Measurements from ENCODE around the gene DRC7. TPM values are rescaled to one million over a fixed set of nuclear protein-coding genes. Genes with fewer than 3 reads are reported as not detected.

DRC7 gene
- total and polyA plus RNA-seq, 9 of the 15 experiments (the other 6 are each of a cell fraction or from before 2014, with no cell fraction given) = 0.04 to 0.33 (median 0.12) TPM; not detected in 3

- TF ChIP-seq REST (IDR thresholded peaks at IDR 0.05; ENCODE audit: borderline replicate concordance) = peak; percentile 90
- TF ChIP-seq REST (CRISPR knock-in tag; IDR thresholded peaks at IDR 0.05; ENCODE audit: low read depth) = no peak
- TF ChIP-seq PTTG1 (tag; IDR thresholded peaks at IDR 0.05; ENCODE audit: low read depth) = no peak
- no peak for TF ChIP-seq NFE2L1 (tag; IDR thresholded peaks at IDR 0.05; ENCODE audit: borderline replicate concordance, low read depth)
- peak in 1 of 2 experiments; percentile 56; a peak in 1 of 4 replicates for TF ChIP-seq RCOR1 (IDR thresholded peaks at IDR 0.05; ENCODE audit: borderline replicate concordance in 1 of 2, low read depth in 2 of 2, low read length in 2 of 2)
- 0 out of 2 replicates have a peak, but pooled peaks have one; percentile 41 for TF ChIP-seq RREB1 (CRISPR knock-in tag; IDR thresholded peaks at IDR 0.05)
- TF ChIP-seq MEF2A (IDR thresholded peaks at IDR 0.05; ENCODE audit: control insufficient read depth, low read depth, low read length) = no peak
- no peak for TF ChIP-seq ARID3B (CRISPR knock-in tag; IDR thresholded peaks at IDR 0.05; ENCODE audit: borderline replicate concordance)
- no peak for TF ChIP-seq EHMT2 (IDR thresholded peaks at IDR 0.05)
- no peak for TF ChIP-seq FOXA1 (IDR thresholded peaks at IDR 0.05; ENCODE audit: borderline replicate concordance)
- TF ChIP-seq ADNP (tag; IDR thresholded peaks at IDR 0.05) = no peak
These were observed 33.7 kb upstream of the DRC7 start (continued) for GRCh38 chr16:57660715-57661463.
